Lung (tissue), 12 donors: ENCODE results near the gene SH2D7. TPM values are rescaled to one million over a fixed set of nuclear protein-coding genes. Genes with fewer than 3 reads are reported as not detected.
A peak's percentile ranks its signal among the peaks of the same experiment; 100 is the strongest.

Experiments
- ATAC-seq: fragments of 200-7000 bp; cut with Tn5 transposase; one replicate; pipeline ENCODE4 v1.9.1; 2020; ENCODE audit warnings: moderate number of reproducible peaks; ENCODE audit not compliant: insufficient read depth, low FRiP score
- DNase-seq, 3 donors: peaks; one replicate each; pipeline ENCODE4 v3.0.0-alpha.2; 2013 to 2017
- H3K27ac ChIP-seq, 2 donors: one replicate each; pipeline ENCODE4 v1.5.1; 2013; ENCODE audit warnings: mild to moderate bottlenecking in 2 of 2, moderate library complexity in 2 of 2, control low read depth in 1 of 2, inconsistent platforms in 1 of 2, low read depth in 1 of 2, low read length in 1 of 2
- H3K27me3 ChIP-seq, 3 donors: one replicate each; pipeline ENCODE4 v1.5.1; 2013; ENCODE audit warnings: low read length in 2 of 3; ENCODE audit not compliant: control insufficient read depth in 3 of 3, insufficient read depth in 3 of 3
- H3K36me3 ChIP-seq, 4 donors: one replicate each; pipeline ENCODE4 v1.5.1; 2013; ENCODE audit warnings: low read length in 4 of 4, mild to moderate bottlenecking in 1 of 4, moderate library complexity in 1 of 4; ENCODE audit not compliant: control insufficient read depth in 4 of 4, insufficient read depth in 4 of 4
- H3K4me1 ChIP-seq, 5 donors: one replicate each; pipeline ENCODE4 v1.5.1; 2013; ENCODE audit warnings: low read length in 5 of 5, mild to moderate bottlenecking in 2 of 5, moderate library complexity in 1 of 5; ENCODE audit not compliant: control insufficient read depth in 5 of 5, insufficient read depth in 5 of 5
- H3K4me3 ChIP-seq: one replicate; pipeline ENCODE4 v1.5.1; 2013; ENCODE audit warnings: mild to moderate bottlenecking, control low read depth, moderate library complexity
- H3K9ac ChIP-seq, 2 donors: one replicate each; pipeline ENCODE4 v1.5.1; 2013; ENCODE audit warnings: low read length in 2 of 2, control low read depth in 1 of 2; ENCODE audit not compliant: insufficient read depth in 1 of 2
- H3K9me3 ChIP-seq, 4 donors: one replicate each; pipeline ENCODE4 v1.5.1; 2013; ENCODE audit warnings: low read length in 3 of 4, mild to moderate bottlenecking in 1 of 4, moderate library complexity in 1 of 4; ENCODE audit not compliant: control insufficient read depth in 4 of 4, insufficient read depth in 3 of 4
- WGBS, 2 donors: extraction: QIAGEN DNeasy Blood & Tissue Kit; methylation state at CpG; one replicate each; pipeline ENCODE4 v1.1.7; 2013; 5-methylcytosine and 5-hydroxymethylcytosine counted together
- polyA plus RNA-seq, 2 donors: library from polyadenylated mRNA; stranded (reverse); fragments of 200-250 nt; gene quantifications; one replicate each; pipeline ENCODE4 v1.2.1, GENCODE V29; 2013
- total RNA-seq, 2 donors: library from RNA; depleted of rRNA in 1 of 2; stranded (reverse); fragments of >200 nt in 1 of 2; gene quantifications; one replicate each; pipeline ENCODE4 v1.2.1, GENCODE V29; 2014 to 2021
- TF ChIP-seq, protein P1 (sequence below): IDR thresholded peaks from 2 replicates; pipeline ENCODE4 v1.5.1; 2012; ENCODE audit warnings: mild to moderate bottlenecking; ENCODE audit errors: control extremely low read depth, extremely low read depth
- donor health status: control.
- donor health status: control.
- donor health status: Bipolar disorder and iron deficiency.
- donor health status: healthy.
- donor health status: DM: yes; HTN: yes; CAD: no.

The SH2D7 gene
- total and polyA plus RNA-seq, 4 donors, result 0.04 to 0.25 TPM; not detected in 2

DNA sequence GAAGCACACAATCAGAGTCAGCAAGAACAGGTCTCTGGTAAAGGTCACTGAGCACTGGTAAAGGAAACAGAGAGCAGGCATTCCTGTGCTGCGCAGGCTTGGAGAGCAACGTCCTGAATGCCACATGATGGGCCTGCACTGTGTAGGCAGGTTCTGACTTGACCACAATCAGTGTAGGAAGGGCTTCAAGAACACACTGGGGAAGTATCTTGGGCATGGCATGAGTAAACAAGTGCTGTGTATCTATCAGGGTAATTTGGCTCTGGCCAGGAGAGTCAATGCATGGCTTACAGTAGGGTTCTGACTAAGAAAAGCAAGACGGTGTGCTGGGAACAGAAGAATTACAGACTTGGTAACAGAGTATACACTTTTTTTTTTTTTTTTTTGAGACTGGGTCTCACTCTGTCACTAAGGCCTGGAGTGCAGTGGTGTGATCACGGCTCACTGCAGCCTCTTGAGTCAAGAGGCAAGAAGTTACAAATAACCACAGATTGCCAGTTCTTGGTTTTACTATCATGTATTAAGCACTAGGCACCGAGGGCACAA is 45.5 kb upstream of the SH2D7 start:
- ATAC-seq (no peak), DNase-seq (no peak)
- no peaks in the 10 kb centered on the region for H3K27me3 ChIP-seq
- no peak overlapping the region for H3K4me3 ChIP-seq
- 46 to 52% methylated on average over 5 of the region's 5 CpGs for WGBS, 2 donors
- peaks cover 9 to 48% (median 18%) of the 10 kb centered on the region in 5 donors for H3K4me1 ChIP-seq
- peaks cover 0 to 25% (median 19%) of the 10 kb centered on the region in 4 donors for H3K36me3 ChIP-seq
- H3K27ac ChIP-seq, result peak overlapping the region in 1 of 2 donors; percentile 46
- H3K9ac ChIP-seq, result no peak overlapping the region
- TF ChIP-seq, protein P1, sequence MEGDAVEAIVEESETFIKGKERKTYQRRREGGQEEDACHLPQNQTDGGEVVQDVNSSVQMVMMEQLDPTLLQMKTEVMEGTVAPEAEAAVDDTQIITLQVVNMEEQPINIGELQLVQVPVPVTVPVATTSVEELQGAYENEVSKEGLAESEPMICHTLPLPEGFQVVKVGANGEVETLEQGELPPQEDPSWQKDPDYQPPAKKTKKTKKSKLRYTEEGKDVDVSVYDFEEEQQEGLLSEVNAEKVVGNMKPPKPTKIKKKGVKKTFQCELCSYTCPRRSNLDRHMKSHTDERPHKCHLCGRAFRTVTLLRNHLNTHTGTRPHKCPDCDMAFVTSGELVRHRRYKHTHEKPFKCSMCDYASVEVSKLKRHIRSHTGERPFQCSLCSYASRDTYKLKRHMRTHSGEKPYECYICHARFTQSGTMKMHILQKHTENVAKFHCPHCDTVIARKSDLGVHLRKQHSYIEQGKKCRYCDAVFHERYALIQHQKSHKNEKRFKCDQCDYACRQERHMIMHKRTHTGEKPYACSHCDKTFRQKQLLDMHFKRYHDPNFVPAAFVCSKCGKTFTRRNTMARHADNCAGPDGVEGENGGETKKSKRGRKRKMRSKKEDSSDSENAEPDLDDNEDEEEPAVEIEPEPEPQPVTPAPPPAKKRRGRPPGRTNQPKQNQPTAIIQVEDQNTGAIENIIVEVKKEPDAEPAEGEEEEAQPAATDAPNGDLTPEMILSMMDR, result no peak
- H3K9me3 ChIP-seq, result no peaks in the 10 kb centered on the region

DNA sequence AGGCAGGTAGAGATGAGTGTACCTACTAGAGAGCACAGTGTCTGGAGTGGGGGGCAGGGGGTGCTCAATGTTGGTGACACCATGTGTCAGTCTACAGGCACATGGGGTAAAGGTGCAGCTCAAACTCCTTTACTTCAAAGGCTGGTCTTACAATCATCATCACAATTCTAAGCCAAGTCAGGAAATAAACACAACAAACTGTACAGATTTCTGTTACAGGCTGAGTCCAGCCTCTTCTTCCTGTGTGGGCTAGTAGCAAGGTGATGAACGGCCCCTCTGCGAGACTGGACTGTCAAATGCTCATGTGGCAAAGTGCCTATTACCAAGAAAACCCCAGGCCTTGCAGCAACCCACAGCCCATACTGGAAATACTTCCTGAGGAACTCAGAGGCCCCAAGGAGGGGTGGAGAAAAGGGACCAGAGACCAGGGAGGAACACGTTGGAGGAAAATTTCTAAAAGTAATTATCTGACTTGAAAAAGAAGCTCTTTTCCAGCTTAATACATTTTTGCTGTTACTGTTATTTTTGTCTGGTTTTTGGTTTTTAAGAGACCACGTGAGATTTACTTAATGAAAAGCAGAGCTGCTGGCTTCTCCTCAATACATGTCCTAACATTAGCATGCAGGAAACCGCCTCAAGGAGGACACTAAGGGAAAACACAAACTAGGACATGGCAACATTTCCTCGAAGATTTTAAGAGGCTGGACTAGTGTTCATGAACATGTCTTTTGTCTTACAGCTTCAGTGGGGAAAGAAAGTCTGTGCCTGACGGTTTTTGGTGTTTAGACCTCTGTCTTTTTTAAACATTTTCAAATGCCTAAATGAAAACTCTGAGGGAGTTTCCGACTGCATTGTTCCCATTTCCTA is 44.4 kb upstream of the SH2D7 start:
- H3K4me1 ChIP-seq, result peaks cover 14 to 55% (median 25%) of the 10 kb centered on the region in 5 donors
- H3K27ac ChIP-seq, result peak overlapping the region; percentile 52 to 61
- 18 to 31% methylated on average over 8 of the region's 8 CpGs for WGBS, 2 donors
- peaks cover 3 to 19% (median 14%) of the 10 kb centered on the region in 4 donors for H3K36me3 ChIP-seq
- DNase-seq (peak; percentile 73 to 89 (median 81)), ATAC-seq (peak; percentile 9)
- no peaks in the 10 kb centered on the region for H3K27me3 ChIP-seq
- TF ChIP-seq, protein P1, result no peak
- H3K4me3 ChIP-seq, result no peak overlapping the region
- H3K9me3 ChIP-seq, result no peaks in the 10 kb centered on the region
- peak overlapping the region in 1 of 2 donors; percentile 43 for H3K9ac ChIP-seq

DNA sequence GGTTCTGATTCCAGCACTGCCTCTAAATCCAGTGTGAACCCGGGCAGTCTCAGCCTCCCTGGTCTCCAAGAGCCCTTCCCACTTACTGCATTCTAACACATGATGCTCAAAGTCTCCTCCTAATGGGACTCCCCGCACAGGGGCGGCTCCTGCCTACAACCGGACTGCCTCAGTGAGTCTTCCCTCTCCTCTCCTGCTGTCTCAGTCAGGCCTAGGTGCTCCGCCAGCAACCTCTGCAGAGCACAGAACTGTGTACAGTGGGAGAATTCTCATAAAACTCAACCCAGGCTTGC is 43.8 kb upstream of the SH2D7 start:
- ATAC-seq, result no peak
- no peak overlapping the region for H3K4me3 ChIP-seq
- no peaks in the 10 kb centered on the region for H3K27me3 ChIP-seq
- WGBS, 2 donors, result 74 to 79% methylated on average over 5 of the region's 5 CpGs
- peaks cover 14 to 55% (median 25%) of the 10 kb centered on the region in 5 donors for H3K4me1 ChIP-seq
- TF ChIP-seq, protein P1, result no peak
- no peak for DNase-seq
- peaks cover 7 to 23% (median 12%) of the 10 kb centered on the region in 4 donors for H3K36me3 ChIP-seq
- H3K9ac ChIP-seq, result no peak overlapping the region
- H3K9me3 ChIP-seq, result no peaks in the 10 kb centered on the region
- peak overlapping the region; percentile 35 to 61 for H3K27ac ChIP-seq
